IPS-NIHi7 (cell line): ENCODE results near the gene THSD7B.
A peak's percentile ranks its signal among the peaks of the same experiment; 100 is the strongest.

Experiments
- DNase-seq: peaks from one replicate; pipeline ENCODE4 v3.0.0; 2012; ENCODE audit warnings: mixed read lengths; ENCODE audit errors: extremely low spot score

Gene THSD7B

DNA sequence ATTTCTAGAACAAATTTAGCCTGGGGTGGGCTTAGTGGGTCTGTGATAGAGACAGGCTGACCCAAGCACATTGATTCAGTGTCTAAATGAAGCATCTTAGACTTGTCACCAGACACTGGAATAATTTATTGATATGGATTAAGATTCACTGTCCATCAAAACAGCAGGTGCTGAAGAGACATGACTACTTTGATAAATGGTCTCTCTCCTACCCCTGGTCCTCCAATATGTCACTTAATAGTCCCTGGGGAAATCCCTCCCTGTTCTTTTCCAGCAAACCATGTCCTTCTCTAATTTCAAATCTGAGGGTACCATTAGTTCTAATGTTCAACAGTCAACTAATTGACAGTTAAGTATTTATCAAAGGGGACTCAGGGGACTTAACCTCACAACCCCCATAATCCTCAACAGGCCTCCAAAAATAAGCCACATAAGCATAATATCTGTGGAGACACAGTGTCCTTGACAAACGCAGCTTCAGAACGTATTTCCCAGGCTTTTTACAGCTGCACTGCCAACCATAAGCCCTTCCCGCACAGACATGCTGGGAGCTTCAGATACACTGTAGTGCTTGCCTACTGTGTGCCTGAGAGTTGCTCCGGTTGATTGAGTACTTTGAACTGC, 391.0 kb downstream of the THSD7B start:
- no peak for DNase-seq

DNA sequence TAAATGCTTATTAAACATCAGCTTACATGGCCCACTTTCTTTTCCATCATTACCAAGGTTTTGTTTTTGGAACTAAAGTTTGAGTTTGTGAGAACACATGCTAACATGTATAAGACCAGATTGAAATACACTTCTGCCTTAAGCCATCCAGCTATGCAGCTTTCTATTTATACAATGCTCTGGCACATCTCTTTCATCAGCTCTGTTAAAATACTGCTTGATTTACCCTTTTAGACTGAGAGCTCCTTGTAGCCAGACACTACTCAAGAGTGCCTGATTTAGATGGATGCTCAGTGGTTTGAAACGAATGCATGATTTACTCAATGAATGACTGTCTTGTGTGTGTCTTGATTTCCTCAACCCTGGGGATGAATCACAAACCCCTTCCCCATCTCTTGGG, 392.5 kb downstream of the THSD7B start:
- DNase-seq, result no peak

DNA sequence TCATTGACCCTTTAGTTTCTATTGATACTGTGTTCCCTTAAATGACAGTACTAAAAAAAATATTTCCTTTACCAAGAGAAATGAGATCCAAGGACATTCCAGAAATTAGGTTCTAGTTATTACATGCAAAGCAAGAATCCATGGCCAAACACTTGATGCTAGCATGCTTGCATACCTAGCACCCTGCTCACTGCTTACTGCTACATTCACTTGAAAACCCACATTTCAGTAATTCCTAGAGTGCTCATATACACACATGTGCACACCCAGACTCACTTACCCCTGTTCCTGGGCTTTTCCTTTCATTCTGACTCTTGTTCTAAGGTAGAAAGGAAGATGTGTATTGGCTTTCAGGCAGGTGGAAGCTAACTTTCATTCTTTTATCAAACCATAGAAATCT, 395.9 kb downstream of the THSD7B start:
- no peak for DNase-seq

DNA sequence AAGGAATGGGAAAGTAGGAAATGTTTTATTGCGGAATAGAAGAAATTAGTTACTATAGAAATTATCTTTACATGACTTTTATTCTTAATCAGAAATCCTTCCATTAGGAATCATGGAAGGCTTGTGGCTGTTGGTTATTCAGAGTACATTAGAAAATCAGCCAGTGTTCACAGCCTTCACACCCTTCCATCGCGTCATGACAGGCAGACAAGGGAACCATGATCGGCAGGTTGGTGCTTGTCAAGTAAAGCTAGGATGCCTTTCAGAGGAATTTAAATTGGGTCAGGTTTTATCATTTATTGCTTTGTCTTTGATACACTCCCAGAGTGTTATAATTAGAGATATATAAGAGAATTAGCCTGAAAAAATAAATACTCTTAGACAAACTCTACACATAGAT, 400.6 kb downstream of the THSD7B start:
- DNase-seq, result no peak

DNA sequence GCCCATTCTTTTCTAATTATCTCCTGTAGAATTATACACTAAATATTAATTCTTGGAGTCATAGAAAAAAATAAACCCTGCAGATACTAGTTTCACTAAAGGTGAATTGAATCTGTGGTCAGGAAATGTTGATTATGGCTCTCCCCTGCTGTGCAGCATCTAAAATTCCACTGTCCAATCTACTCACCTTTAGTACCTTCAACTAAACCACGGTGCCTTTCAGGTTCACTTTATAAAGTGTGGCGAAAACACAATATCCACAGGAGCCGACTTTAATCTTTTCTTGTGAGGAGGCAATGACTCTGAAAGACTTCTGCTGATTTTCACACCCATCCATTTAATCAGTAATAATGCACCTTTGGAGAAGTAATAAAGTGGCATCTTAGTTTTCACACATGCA, 402.3 kb downstream of the THSD7B start:
- no peak for DNase-seq

DNA sequence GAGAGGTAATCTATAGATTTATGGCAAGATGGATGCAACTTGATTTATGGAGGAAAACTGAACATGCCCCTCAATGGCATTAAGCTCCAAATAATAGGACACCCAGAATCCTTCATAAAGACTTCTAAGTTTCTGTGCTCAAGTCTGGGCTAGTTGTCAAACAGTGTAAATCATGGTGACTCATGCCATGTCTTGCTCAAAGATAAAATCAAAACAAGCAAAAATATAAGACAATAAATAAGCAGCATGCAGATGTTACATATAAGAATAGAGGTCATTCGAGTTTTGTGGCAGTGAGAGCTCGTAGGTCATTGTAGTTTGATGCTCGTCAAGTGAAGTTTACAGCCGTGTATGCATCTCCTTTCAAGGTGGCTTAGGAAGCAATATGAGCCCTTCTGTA, 403.2 kb downstream of the THSD7B start:
- DNase-seq, result no peak

DNA sequence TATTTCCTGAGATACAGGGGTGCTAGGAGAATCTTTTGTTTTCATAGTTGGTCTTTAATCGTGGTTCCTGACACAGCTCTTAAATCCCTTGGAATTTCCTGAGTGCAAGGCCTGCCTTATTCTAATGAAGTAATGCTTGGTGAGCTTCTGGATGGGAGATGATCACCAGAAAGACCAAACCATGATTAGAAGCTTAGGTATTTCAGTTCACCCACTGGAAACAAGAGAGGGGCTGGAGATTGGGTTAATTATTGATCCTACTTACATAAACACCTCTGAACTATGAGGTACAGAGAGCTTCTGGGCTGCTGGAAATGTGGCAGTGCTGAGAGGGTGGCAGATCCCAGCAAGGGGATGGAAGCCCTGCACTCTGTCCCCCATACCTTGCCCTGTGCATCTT, 406.8 kb downstream of the THSD7B start:
- DNase-seq, result no peak

DNA sequence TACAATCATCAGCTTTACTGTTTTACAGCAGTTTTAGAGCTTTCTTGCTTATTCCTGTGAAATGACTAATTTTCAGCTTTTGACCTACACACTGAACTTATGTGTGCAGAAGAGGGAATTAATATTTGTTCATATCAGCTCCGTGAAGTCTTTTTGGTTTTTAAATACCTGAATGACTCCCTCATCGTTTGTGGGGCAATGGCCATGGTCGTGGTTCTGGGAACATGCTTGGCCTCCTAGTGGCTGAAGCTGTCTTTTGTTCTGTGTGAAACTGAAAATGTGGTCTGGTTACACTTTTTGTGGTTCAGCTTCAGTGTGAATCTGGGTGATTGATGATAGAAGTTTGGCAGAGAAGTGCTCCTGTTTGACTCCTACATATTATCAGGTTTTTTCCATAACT, 408.1 kb downstream of the THSD7B start:
- DNase-seq, result peak; percentile 58

DNA sequence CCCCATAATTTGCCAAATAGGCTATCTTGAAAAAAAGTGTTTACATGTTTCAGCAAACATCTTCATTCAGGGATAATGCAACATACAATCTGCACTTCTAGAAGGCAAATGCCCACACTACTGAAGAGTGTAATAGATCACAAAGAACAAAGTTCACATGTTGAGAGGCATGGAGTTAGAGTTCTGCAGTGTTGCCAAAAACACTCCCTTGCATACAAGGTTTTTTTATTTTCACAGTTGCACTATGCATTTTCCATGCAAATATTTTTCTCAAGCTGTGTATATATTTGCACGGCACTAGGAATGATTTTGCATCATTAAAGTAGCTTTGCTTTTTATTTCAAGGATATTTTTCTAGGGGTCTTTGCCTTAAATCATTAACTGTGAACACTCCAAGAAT, 409.9 kb downstream of the THSD7B start:
- no peak for DNase-seq

DNA sequence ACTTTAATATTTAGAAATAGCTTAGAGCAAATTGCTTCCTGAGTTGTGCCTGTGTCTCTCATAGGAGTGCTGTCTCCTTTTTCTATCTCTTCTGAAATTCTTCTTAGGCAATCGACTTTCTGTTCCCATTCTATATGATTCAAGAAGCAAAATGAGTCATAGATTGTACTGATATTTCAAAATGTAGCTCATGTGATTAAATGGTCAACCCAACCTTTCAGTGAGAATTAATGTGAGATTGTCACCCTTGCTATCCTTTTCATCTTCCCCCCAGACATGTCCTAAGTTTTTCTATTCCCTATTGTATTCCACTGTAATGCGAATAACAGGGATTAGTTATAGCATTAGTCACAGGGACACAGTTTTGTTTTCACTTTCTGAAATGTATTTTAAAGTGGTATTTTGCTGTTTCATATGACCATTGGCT, 413.6 kb downstream of the THSD7B start:
- DNase-seq, result no peak

DNA sequence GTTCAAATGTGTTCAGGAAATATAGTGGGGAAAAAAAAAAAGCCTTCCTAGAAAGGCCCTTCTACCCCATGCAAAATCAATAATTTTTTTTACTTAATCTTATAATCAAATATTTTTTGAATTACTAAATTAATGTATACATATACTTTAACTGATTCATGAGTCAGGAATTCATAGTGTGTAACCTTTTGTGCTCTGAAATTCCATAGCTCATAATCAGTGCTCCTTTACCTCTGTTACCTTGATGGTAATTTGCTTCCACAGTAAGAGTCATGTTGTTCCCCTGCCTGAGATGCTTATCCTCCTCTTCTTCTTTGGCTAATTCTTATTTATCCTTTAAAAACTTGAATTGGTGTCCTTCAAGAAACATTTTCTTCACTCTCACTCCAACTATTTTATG, 414.2 kb downstream of the THSD7B start:
- no peak for DNase-seq

DNA sequence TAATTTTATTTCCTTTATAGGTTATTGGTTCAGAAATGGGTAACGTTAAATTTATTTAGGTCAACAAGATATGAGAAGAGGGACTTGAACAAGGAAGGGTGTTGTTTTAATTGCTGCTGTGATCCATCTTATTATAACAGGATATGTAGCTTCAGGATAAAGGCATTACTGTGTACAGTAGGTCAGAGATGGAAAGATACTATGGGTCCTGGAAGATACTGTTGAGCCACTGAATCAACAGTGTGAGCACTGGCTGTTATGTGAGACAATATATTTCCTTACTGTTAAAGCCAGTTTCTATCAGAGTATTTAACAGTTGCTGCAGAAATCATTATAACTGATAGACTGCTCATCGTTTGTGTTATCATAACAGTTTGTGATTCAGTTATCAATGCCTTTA, 414.7 kb downstream of the THSD7B start:
- no peak for DNase-seq

DNA sequence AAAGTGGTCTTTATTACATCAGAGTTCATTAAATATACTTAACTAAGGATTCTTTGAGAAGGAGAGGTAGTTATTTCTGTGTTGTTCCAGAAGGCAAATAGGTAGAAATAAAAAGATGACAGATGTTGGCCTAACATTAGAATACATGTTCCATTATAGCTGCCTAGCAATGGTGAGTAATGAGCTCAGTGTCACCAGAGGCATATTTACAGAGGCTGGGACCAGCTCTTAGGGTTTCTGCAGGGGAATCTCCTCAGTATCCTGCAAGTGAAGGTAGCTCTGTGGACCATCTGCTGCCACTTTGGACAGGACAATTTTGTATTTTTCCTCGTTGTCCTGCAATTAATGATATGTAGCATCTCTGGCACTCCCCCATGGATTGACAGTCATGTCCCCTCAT, 416.0 kb downstream of the THSD7B start:
- no peak for DNase-seq

DNA sequence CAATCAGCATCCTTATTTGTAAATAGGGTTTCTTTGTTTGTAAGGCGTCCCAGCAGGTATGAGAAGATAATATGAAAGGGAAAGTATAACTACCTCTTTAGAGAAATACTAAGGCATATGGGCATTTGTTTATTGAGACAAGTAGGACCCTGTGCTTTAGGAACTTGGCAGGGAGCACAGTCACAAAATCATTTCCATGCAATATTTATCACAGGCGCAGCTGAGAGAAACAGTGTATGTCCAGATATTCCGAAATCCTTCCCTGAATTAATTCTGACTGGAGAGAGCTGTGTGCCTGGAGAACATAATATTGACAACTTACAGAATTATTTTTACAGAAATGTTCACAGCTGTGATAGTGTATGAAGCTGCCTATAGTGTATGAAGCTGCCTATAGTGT, 416.7 kb downstream of the THSD7B start:
- DNase-seq, result no peak

DNA sequence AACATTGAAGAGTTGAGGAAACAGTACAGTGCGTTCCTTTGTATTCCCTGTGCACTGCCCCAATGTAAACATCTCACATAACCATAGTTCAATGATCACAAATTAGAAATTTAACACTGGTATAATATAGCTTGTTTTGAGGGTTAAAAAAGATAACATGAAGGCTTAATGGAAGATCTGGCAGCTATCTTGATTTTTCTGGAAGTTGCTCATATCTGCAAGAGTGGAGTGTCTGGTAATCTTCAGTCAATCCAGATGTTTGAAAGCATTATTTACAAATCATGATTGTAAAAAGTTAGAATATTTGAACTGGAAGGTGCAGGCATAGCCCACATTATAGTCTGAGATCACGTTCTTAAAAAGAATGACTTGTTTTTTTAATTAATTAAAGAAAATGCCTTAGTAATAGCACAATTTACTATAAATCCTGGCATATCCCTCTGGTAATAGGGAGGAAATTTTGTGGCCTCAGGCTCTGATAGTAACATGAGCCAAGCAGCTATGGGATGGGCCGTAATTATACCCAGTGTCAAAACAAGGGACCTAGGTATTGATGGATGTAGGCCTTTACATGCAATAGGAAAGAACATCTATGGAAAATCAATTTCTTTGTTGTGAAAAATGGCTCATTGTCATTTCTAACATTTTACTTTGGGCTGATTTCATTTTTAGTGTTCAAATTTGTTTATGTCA, 418.0 kb downstream of the THSD7B start:
- no peak for DNase-seq

DNA sequence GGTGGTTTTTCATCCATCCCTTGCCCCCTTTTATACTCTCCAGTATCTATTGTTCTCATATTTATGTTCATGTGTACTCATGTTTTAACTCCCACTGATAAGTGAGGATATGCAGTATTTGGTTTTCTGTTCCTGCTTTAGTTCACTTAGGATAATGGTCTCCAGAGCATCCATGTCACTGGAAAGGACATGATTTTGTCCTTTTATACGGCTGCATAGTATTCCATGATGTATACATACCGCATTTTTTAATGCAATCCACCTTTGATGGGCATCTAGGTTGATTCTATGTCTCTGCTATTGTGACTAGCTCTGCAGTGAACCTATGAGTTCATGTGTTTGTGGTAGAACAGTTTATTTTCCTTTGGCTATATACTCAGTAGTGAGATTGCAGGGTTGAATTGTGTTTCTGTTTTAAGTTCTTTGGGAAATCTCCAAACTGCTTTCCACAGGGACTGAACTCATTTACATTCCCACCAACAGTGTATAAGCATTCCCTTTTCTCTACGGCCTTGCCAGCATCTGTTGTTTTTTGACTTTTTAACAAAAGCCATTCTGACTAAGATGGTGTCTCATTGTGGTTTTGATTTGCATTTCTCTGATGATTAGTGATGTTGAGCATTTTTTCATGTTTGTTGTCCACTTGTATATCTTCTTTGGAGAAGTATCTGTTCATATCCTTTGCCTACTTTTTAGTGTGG, 420.2 kb downstream of the THSD7B start:
- no peak for DNase-seq

DNA sequence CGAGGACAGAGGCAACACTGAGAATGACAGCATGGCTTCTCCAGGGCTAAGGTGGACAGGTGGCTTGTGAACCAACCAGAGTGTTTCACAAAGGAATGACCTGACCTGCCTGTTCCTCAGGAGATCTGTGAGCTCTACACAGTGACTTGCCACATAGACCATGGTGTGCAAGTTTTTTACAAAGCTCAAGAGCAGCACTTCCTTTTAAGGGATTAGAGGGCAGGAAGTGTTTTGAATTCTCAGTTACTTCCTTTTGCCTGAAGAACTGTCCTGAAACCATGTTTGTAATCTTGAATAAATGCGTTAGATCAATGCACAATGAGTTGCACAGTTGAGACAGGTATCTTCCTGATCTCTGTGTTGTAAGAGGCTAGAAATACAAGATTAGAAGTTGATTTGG, 421.9 kb downstream of the THSD7B start:
- no peak for DNase-seq

DNA sequence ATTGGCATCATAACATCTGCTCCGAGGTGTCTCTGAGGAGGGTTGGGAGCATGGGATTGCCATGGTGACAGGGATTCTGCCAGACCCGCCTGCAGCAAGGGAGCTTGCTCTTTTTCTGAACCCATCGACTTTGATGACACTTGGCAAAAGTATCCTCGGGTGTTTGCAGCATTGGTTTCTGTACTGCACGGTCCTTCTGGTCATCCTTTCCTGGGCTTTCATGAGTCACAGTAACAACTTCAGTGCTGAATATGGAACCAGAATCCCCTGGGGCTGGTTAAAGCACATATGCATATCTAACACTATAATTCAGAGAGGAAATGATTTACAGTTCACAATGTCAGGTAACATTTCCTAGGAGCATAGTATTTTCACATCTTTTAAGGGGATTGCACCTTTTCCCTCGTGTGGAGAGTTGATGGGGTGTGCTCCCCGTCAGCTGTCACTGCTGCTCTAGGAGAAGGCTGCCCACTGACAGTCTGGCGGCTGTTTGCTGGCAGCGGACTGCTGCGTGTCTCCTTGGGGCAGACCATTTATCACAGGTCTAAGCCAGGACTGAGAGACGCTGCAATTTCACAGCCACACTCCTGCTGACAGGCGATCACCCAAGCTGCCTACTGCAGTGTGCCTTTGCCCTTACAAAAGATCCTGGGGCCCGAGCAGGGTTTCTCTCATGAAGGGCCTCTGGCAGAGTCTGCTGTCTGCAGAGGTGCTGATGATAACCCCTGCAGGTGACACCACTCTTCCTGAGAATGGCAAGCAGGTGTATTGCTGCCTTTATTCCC, 425.3 kb downstream of the THSD7B start:
- DNase-seq, result no peak

DNA sequence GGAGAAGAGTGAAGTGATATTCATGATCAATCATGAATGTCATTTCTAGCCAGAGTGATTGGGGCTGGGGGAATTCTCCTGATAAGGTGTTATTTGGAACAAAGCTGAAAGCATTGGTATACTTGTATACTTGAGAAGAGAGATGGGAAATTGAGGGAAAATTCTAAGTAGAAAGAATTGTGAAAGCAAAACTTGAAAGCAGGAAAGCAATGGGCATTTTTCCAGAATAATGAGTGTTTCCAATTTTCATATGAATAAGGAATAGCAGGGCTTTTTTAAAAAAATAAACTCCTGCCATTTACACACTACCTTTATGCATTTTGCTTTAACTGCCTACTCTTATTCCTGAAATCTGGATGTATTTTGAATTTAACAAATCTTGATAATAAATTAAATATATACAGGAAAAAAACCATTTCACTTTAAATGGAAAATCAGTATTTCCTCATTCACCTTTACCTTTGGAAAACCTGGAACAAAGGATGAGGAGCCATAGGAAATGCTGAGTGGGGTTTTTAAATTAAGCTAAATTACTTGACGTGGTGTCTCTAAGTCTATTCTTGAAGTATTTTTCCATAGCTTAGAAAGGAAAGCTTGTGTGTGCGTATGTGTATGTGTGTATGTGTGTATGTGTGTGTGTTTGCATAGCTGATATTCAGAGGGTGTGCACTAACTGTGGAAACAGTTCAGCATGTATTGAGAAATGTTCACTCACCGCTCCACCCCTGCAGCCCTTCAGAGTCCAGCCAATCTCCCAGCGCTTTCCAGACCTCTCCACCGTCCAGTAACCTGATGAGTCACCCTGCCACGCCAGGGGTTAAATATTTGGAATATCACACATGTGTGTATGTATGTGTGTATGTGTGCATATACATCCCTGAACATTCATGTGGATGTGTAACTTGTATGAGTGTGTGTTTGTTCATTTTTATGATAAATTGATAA, 427.3 kb downstream of the THSD7B start:
- DNase-seq, result no peak

DNA sequence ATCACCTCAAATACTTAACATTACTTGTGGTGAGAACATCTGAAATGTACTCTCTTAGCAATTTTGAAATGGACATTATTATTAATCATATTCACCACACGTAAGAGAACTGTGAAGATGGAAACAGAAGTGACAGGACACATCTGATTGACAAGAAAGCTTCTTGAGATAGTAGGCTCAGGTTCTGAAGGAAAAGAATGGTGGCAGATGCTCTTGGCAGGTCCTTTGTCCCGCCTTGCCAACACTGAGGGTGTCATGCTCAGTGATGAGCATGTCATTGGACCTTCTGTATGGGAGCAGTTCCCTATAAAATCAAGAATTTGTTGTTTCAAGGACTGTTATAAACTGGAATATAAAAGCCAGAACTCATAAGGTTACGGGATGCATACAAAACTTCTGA, 428.1 kb downstream of the THSD7B start:
- DNase-seq, result no peak

DNA sequence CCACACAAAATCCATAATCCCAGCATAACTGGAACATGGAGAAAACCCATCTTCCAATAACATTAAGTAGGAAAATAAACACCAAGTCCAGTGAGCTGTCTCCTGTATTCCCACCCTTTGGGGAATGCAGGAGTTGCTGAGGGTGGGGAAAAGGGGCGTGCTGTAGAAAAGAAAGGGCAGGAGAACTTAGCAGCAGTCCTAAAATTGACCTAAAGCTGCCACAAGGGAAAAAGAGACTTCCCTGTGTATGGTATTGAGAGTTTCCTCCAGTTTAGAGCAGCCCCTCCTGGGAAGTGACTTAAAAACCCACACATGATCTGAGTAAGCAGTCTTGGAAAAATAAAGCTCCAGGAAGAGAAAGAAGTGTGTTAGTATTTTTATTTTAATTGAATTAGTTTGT, 428.8 kb downstream of the THSD7B start:
- no peak for DNase-seq
